ENCODE results near the gene GUCY1A2.

GUCY1A2 gene

DNA sequence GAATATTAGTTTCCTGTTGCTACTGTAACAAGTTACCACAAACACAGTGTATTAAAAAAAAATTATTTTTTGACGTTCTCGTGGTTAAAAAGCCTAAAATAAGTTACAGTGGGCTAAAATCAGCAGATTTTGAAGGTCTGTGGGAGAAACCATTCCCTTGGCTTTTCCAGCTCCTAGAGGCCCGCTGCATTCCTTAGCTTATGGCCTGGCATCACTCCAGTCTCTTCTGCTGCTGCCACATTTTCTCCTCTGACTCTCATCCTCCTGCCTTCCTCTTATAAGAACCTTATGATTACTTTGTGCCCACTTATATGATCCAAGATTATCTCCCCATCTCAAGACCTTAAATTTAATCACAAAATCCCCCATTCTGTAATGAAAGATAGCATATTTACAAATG is 392.7 kb downstream of the GUCY1A2 start:
- no peak overlapping the region for H3K27ac ChIP-seq (ENCODE audit: low read depth, low read length)
- H3K27me3 ChIP-seq (ENCODE audit: control insufficient read depth in 1 of 2, insufficient read depth in 2 of 2, low read length in 2 of 2) = no peaks in the 10 kb centered on the region
- no peaks in the 10 kb centered on the region for H3K4me1 ChIP-seq (ENCODE audit: insufficient read depth, low read length)
- no peak overlapping the region for H3K9ac ChIP-seq (ENCODE audit: low read length)
- H3K9me3 ChIP-seq (ENCODE audit: low read length) = no peaks in the 10 kb centered on the region
- H3K36me3 ChIP-seq (ENCODE audit: insufficient read depth, low read length) = no peaks in the 10 kb centered on the region
- H3K4me3 ChIP-seq (ENCODE audit: low read depth in 1 of 2, low read length in 2 of 2) = no peak overlapping the region

DNA sequence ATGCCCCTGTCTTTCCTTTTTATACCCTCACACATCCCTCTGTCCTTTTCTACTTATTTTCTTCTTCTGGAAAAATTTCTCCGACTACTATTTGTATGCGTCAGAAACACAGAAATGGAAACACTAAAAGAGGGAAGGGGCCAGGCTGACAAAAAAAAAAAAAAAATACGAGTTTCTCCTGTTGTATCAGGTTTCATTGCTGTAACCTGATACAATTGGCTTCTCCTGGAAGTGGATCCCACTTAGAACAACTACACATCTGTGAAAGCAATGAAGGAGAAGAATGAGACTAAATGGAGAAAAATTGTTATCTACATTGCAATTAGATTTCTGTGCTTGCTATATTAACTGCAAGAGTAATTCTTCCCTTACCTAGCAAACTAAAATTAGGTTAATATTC is 393.9 kb downstream of the GUCY1A2 start:
- Histone ChIP-seq H3K4me1 (ENCODE audit: insufficient read depth, low read length) (no peaks in the 10 kb centered on the region), H3K27ac (ENCODE audit: low read depth, low read length) (no peak overlapping the region), H3K36me3 (ENCODE audit: insufficient read depth, low read length) (no peaks in the 10 kb centered on the region), H3K27me3 (ENCODE audit: control insufficient read depth in 1 of 2, insufficient read depth in 2 of 2, low read length in 2 of 2) (no peaks in the 10 kb centered on the region), H3K9me3 (ENCODE audit: low read length) (no peaks in the 10 kb centered on the region), H3K4me3 (ENCODE audit: low read depth in 1 of 2, low read length in 2 of 2) (no peak overlapping the region), H3K9ac (ENCODE audit: low read length) (no peak overlapping the region)
